GM12878 (cell line): ENCODE data around the gene RBM19. TPM values are rescaled to one million over a fixed set of nuclear protein-coding genes. Genes with fewer than 3 reads are reported as not detected.

Source experiments
- ATAC-seq: fragments of 200-7000 bp; cut with Tn5 transposase; 3 replicates; pipeline ENCODE4 v1.9.1; 2020; ENCODE audit warnings: mild to moderate bottlenecking, moderate library complexity
- BruUV-seq: library from RNA; stranded (reverse); fragments of 400-500 nt; replicated peaks from 2 replicates; lab custom pipeline; 2021; lab: Mats Ljungman, UMichigan
- CTCF ChIA-PET: fragments of 300-600 bp; sonication (Branson Sonifier 250); formaldehyde crosslinking; extraction: SDS; loops from one replicate; lab custom pipeline; 2021; ENCODE audit warnings: inconsistent platforms; lab: Yijun Ruan, JAX
- POLR2A ChIA-PET: fragments of 350-600 bp; formaldehyde crosslinking; extraction: SDS; loops from one replicate; lab custom pipeline; 2021; ENCODE audit warnings: inconsistent platforms; lab: Charles Lee
- RAD21 ChIA-PET: fragments of 300-600 bp; sonication (Branson Sonifier 250); formaldehyde crosslinking; loops from one replicate; lab custom pipeline; 2023; ENCODE audit warnings: antibody characterized with exemption; ENCODE audit not compliant: unreplicated experiment; lab: Charles Lee
- SMC1A ChIA-PET: fragments of 300-600 bp; sonication (Branson Sonifier 250); formaldehyde crosslinking; loops from one replicate; lab custom pipeline; 2023; ENCODE audit not compliant: unreplicated experiment, uncharacterized antibody; lab: Charles Lee
- DNase-seq: peaks from one replicate; pipeline ENCODE4 v3.0.0-alpha.2; 2011; ENCODE audit warnings: low read depth, low spot score
- FAIRE-seq: peaks from 3 replicates; lab custom pipeline; 2011; peaks lifted over from hg19 to GRCh38; lab: Jason Lieb, UNC
- H2AFZ ChIP-seq: 2 replicates; pipeline ENCODE4 v1.6.0; 2011; ENCODE audit warnings: low read depth, low read length, control low read depth; ENCODE audit not compliant: control insufficient read depth
- H3K27ac ChIP-seq: 2 replicates; pipeline ENCODE4 v1.5.1; 2011; ENCODE audit warnings: control low read depth; ENCODE audit not compliant: control insufficient read depth, insufficient read depth
- H3K27me3 ChIP-seq, 2 experiments: replicated peaks in 1 of 2; 2 replicates each; pipeline versions ENCODE4 v1.6.0 to v1.6.1; 2011; ENCODE audit warnings: low read length in 1 of 2; ENCODE audit not compliant: control insufficient read depth in 2 of 2, insufficient read depth in 2 of 2
- H3K36me3 ChIP-seq, 2 experiments: 2 replicates each; pipeline ENCODE4 v1.5.1; 2011; ENCODE audit warnings: low read length in 1 of 2; ENCODE audit not compliant: control insufficient read depth in 2 of 2, insufficient read depth in 2 of 2
- H3K4me1 ChIP-seq: 2 replicates; pipeline ENCODE4 v1.6.1; 2011; ENCODE audit warnings: mild to moderate bottlenecking, low read length, moderate library complexity, mixed read lengths; ENCODE audit not compliant: control insufficient read depth, insufficient read depth
- H3K4me2 ChIP-seq: 2 replicates; pipeline ENCODE4 v1.6.0; 2011; ENCODE audit warnings: control low read depth; ENCODE audit not compliant: control insufficient read depth, insufficient read depth
- H3K4me3 ChIP-seq: fragments of 200-600 bp; sonication (generic); 2 replicates; pipeline ENCODE4 v1.5.1; 2016
- H3K79me2 ChIP-seq: 2 replicates; pipeline ENCODE4 v1.6.0; 2011; ENCODE audit warnings: low read length; ENCODE audit not compliant: control insufficient read depth, insufficient read depth
- H3K9ac ChIP-seq: 2 replicates; pipeline ENCODE4 v1.8.0; 2011; ENCODE audit warnings: low read length, control low read depth, mixed read lengths; ENCODE audit not compliant: control insufficient read depth, insufficient read depth
- H3K9me3 ChIP-seq: replicated peaks from 3 replicates; pipeline ENCODE4 v1.5.1; 2011; ENCODE audit warnings: mild to moderate bottlenecking, low read length; ENCODE audit not compliant: control insufficient read depth, insufficient read depth
- H4K20me1 ChIP-seq: 2 replicates; pipeline ENCODE4 v1.6.0; 2011; ENCODE audit not compliant: control insufficient read depth, insufficient read depth
- FOXM1 ChIP-seq: IDR thresholded peaks from 2 replicates; pipeline ENCODE4 v1.6.1; 2012; ENCODE audit warnings: low read depth, mild to moderate bottlenecking, inconsistent platforms, low read length, moderate library complexity
- MAX ChIP-seq: IDR thresholded peaks from 2 replicates; pipeline ENCODE4 v1.6.1; 2012; ENCODE audit warnings: low read depth, low read length, improper control_type of control experiment
- NRF1 ChIP-seq: conservative IDR thresholded peaks from 2 replicates; pipeline ENCODE4 v1.6.1; 2011; ENCODE audit warnings: mild to moderate bottlenecking, low read depth, low read length, improper control_type of control experiment
- SMAD5 ChIP-seq: IDR thresholded peaks from 2 replicates; pipeline ENCODE4 v1.6.1; 2016; ENCODE audit warnings: antibody characterized with exemption, low read depth
- ZBTB40 ChIP-seq: fragments of 450-650 bp; IDR thresholded peaks from 2 replicates; pipeline ENCODE4 v1.6.1; 2016; ENCODE audit warnings: mild to moderate bottlenecking, moderate library complexity, borderline replicate concordance
- WGBS: methylation state at CpG from one replicate; pipeline ENCODE4 v1.1.6; 2016; ENCODE audit warnings: low lambda C conversion rate; ENCODE audit not compliant: insufficient replicate concordance, insufficient coverage; ENCODE audit errors: missing lambda C conversion rate; 5-methylcytosine and 5-hydroxymethylcytosine counted together
- in situ Hi-C: fragments of 300-500 bp; cut with MboI; formaldehyde crosslinking; loops from 9 replicates; pipeline ENCODE4 v1.14.3; 2018; ENCODE audit warnings: mixed read lengths
- intact Hi-C: fragments of 100-400 bp; cut with micrococcal nuclease; formaldehyde crosslinking; loops from one replicate; pipeline ENCODE4 v1.14.2; 2022; ENCODE audit not compliant: unreplicated experiment
- polyA plus RNA-seq, 11 experiments: library from polyadenylated mRNA; depleted of rRNA in 4 of 11; unstranded in 6 of 11; stranded (reverse) in 5 of 11; fragments of >200 nt; fragmentation: Nextera tagmentation in 4 of 11; fragmentation: Illumina TruSeq in 1 of 11; extraction: Ambion mirVana in 4 of 11; extraction: Trizol in 1 of 11; gene quantifications; 1 replicate in 1 of 11; 2 replicates in 10 of 11; pipeline versions ENCODE4 v1.2.1 to v1.2.3, GENCODE V29; 2011 to 2016; ENCODE audit warnings: inconsistent platforms in 2 of 11, missing spikeins in 2 of 11, low read depth in 1 of 11
- total RNA-seq, 4 experiments: library from RNA; depleted of rRNA in 3 of 4; stranded (reverse); fragments of >200 nt in 3 of 4; fragmentation: Illumina TruSeq in 1 of 4; extraction: Trizol in 1 of 4; gene quantifications; 2 replicates each; pipeline versions ENCODE4 v1.2.1 to v1.2.3, GENCODE V29; 2013 to 2021

The RBM19 gene
- total and polyA plus RNA-seq, 10 of the 15 experiments (the other 5 are each of a cell fraction or from before 2014, with no cell fraction given) = 4.2 to 42.9 (median 28.4) TPM

- H2AFZ ChIP-seq = no peak overlapping the region
- ATAC-seq = no peak
- SMC1A ChIA-PET = no interaction called here
- peaks cover 0 to 3% of the 10 kb centered on the region in 2 experiments; a peak in 2 of 4 replicates for H3K36me3 ChIP-seq
- H3K4me3 ChIP-seq = no peak overlapping the region
- H4K20me1 ChIP-seq = no peaks in the 10 kb centered on the region
- CTCF ChIA-PET = no interaction called here
- DNase-seq = no peak
- H3K9ac ChIP-seq = no peak overlapping the region
- H3K27ac ChIP-seq = no peak overlapping the region
- intact Hi-C loops = no loop called here
- H3K27me3 ChIP-seq = no peaks in the 10 kb centered on the region
- H3K9me3 ChIP-seq = no peaks in the 10 kb centered on the region
- POLR2A ChIA-PET = no interaction called here
- TF ChIP-seq FOXM1 (no peak), ZBTB40 (no peak), SMAD5 (no peak), NRF1 (no peak), MAX (no peak)
- TF ChIP-seq, all 136 proteins: peak for 0
- no peaks in the 10 kb centered on the region for H3K79me2 ChIP-seq
- no peak overlapping the region for H3K4me2 ChIP-seq
- WGBS = 98% methylated on average over 3 of the region's 3 CpGs
- no peaks in the 10 kb centered on the region for H3K4me1 ChIP-seq
- in situ Hi-C loops = no loop called here
- RAD21 ChIA-PET = no interaction called here
- FAIRE-seq = no peak
- no TSS peak for BruUV-seq
Measured at GRCh38 chr12:113889076-113889475, 77.0 kb downstream of the RBM19 start.
